Measurements from ENCODE around the gene SCN2A.
"Not testable (repeated sequence)": the region's sequence is repeated elsewhere in the genome, so short reads cannot be mapped to it uniquely, and the experiment has no call there.

Gene SCN2A

DNA sequence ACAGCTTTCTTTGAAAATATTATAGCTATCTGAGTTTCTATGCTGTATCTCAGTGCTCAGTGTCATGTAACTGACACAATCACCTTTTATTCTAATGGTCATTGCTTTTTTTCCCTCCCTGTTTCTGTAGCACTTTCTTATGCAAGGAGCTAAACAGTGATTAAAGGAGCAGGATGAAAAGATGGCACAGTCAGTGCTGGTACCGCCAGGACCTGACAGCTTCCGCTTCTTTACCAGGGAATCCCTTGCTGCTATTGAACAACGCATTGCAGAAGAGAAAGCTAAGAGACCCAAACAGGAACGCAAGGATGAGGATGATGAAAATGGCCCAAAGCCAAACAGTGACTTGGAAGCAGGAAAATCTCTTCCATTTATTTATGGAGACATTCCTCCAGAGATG is 56.4 kb downstream of the SCN2A start:
- TF ChIP-seq, protein P1, sequence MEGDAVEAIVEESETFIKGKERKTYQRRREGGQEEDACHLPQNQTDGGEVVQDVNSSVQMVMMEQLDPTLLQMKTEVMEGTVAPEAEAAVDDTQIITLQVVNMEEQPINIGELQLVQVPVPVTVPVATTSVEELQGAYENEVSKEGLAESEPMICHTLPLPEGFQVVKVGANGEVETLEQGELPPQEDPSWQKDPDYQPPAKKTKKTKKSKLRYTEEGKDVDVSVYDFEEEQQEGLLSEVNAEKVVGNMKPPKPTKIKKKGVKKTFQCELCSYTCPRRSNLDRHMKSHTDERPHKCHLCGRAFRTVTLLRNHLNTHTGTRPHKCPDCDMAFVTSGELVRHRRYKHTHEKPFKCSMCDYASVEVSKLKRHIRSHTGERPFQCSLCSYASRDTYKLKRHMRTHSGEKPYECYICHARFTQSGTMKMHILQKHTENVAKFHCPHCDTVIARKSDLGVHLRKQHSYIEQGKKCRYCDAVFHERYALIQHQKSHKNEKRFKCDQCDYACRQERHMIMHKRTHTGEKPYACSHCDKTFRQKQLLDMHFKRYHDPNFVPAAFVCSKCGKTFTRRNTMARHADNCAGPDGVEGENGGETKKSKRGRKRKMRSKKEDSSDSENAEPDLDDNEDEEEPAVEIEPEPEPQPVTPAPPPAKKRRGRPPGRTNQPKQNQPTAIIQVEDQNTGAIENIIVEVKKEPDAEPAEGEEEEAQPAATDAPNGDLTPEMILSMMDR (IDR thresholded peaks at IDR 0.05; ENCODE audit: low read depth, low read length, missing control alignments) = no peak
- H3K4me3 ChIP-seq (replicated peaks; ENCODE audit: low read depth, low read length) = no peak overlapping the region
- no peak for DNase-seq (ENCODE audit: extremely low read depth, low read depth)

DNA sequence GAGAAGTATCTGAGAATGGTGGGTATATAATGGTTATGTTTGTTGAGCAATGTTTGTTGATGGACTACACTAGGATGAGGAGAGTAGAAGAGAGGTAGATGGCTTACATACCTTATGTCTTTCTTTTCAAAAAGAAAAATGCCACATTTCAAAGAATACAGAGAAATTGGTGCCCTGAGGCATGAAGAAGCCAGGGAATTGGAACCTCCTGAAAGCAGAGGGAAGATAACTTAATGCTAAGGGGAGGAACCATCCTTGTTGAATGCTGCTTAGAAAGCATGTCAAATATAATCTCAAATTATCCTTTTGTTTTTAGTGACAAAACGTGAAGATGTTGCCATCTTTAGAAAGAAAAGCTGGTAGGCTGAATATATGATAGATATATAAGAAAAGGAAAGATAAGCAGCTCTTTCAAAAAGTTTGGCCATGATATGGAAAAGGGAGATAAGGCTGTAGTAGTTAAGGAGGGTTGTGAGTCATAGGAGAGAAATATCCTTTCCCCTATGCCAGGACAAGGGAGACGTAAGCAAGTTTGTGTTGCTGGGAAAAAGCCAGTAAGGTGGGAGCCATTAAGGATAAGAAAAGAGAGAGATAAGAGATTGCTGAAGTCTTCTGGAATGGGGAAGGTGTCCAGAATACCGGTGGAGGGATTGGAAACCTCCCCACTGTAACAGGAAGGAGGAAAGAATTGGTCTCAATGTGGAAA is 66.3 kb downstream of the SCN2A start:
- no peak for DNase-seq (ENCODE audit: extremely low read depth, low read depth)
- TF ChIP-seq, protein P1 (IDR thresholded peaks at IDR 0.05; ENCODE audit: low read depth, low read length, missing control alignments) = no peak
- H3K4me3 ChIP-seq (replicated peaks; ENCODE audit: low read depth, low read length) = no peak overlapping the region

DNA sequence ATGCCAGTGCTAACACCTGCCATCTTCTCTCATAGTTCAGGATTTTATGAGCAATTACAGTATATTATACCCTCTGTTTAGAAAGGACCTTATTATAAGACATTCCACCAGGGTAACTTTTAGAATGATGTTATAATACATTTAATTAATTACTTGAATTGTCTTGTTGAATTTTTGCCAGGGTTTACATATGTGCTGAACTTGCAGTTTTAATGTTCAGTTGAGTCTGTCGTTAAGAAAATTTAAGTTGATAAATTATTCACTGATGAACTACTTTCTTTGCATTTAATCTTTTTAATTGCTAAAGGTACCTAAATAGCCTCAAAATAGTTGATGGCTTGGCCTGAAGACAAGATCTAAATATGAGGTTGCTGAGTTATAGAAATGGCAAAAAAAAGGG is 68.1 kb downstream of the SCN2A start:
- TF ChIP-seq, protein P1 (IDR thresholded peaks at IDR 0.05; ENCODE audit: low read depth, low read length, missing control alignments) = no peak
- no peak overlapping the region for H3K4me3 ChIP-seq (replicated peaks; ENCODE audit: low read depth, low read length)
- DNase-seq (ENCODE audit: extremely low read depth, low read depth) = no peak

DNA sequence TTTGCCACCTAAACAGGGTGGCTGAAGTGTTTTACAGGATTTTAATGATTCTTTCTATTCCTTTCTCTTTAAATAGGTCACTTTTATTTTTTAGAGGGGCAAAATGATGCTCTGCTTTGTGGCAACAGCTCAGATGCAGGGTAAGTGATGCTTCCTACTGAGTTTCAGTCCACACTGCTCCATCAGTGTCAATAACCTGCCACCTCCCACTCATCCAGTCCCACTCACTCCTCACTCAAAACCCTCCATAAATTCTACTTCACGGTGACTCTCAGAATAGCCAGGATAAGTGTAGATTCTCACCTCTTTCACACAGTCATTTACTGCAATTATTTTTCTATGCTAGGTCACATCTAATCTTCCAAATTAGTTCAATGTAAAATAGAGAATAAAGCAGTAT is 72.7 kb downstream of the SCN2A start:
- no peak for DNase-seq (ENCODE audit: extremely low read depth, low read depth)
- H3K4me3 ChIP-seq (replicated peaks; ENCODE audit: low read depth, low read length) = no peak overlapping the region
- TF ChIP-seq, protein P1 (IDR thresholded peaks at IDR 0.05; ENCODE audit: low read depth, low read length, missing control alignments) = no peak

DNA sequence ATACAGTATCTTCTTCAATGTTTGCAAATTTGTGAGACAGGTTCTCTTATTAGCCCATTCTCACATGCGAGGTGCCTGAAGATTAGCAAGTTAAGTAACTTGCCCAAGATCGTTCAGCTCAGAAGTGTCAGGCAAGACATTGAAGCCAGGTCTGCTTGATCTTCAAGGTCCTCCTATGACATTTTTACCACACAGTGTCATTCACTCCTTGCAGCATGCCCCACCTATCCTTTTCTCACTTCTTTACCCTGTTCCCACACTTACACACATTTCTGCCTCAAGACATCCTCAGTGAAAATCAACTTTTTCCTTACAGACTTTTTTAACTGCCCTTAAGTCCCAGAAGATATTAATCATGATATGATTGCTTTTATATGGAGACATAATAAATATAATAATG is 73.8 kb downstream of the SCN2A start:
- TF ChIP-seq, protein P1 (IDR thresholded peaks at IDR 0.05; ENCODE audit: low read depth, low read length, missing control alignments) = no peak
- H3K4me3 ChIP-seq (replicated peaks; ENCODE audit: low read depth, low read length) = no peak overlapping the region
- no peak for DNase-seq (ENCODE audit: extremely low read depth, low read depth)

DNA sequence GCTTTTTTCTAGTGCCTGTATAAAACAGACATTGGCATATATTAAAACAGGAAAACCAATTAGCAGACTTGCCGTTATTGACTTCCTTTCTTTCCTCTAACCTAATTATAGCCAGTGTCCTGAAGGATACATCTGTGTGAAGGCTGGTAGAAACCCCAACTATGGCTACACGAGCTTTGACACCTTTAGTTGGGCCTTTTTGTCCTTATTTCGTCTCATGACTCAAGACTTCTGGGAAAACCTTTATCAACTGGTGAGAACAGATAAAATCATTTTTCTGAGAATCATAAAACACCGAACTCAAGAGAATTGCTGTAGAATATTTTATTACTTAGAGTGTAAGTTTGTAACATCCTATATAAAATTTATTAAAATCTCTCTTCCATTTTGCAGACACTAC is 74.3 kb downstream of the SCN2A start:
- DNase-seq (ENCODE audit: extremely low read depth, low read depth) = no peak
- TF ChIP-seq, protein P1 (IDR thresholded peaks at IDR 0.05; ENCODE audit: low read depth, low read length, missing control alignments) = no peak
- no peak overlapping the region for H3K4me3 ChIP-seq (replicated peaks; ENCODE audit: low read depth, low read length)

DNA sequence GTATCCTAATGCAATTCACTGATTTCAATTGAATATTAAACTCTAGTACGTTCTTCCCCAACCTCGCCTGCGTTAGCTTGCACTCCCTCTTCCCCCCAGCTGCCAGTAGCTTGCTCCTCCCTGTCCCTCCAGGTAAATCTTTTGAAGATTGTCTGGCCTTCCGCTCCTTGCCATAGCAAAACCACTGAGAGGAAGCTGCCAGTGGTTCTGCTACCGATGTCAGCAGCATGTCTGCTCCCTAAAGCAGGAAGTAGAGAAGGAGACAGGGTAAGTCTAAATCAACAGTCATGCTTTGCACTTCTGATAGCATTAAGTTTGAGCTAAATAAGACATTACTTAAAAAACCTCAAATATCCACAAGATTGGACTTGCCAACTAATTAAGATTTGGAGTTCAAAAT is 89.1 kb downstream of the SCN2A start:
- TF ChIP-seq, protein P1 (IDR thresholded peaks at IDR 0.05; ENCODE audit: low read depth, low read length, missing control alignments) = no peak
- DNase-seq (ENCODE audit: extremely low read depth, low read depth) = no peak
- no peak overlapping the region for H3K4me3 ChIP-seq (replicated peaks; ENCODE audit: low read depth, low read length)

DNA sequence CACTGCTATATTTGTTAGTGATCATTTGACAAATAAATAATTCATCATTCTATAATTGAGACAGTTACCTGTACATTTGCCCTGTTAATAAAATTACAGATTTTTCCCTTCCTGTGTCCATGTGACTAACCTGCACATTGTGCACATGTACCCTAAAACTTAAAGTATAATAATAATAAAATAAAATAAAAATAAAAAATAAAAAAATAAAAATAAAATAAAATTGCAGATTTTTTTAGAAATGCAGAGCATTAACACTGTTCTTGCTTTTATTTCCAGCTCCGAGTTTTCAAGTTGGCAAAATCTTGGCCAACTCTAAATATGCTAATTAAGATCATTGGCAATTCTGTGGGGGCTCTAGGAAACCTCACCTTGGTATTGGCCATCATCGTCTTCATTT is 105.1 kb downstream of the SCN2A start:
- DNase-seq (ENCODE audit: extremely low read depth, low read depth); H3K4me3 ChIP-seq (replicated peaks; ENCODE audit: low read depth, low read length): not testable (repeated sequence)
